ENCODE measurements around the gene OR9A4.

Gene OR9A4, protein sequence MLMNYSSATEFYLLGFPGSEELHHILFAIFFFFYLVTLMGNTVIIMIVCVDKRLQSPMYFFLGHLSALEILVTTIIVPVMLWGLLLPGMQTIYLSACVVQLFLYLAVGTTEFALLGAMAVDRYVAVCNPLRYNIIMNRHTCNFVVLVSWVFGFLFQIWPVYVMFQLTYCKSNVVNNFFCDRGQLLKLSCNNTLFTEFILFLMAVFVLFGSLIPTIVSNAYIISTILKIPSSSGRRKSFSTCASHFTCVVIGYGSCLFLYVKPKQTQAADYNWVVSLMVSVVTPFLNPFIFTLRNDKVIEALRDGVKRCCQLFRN

DNA sequence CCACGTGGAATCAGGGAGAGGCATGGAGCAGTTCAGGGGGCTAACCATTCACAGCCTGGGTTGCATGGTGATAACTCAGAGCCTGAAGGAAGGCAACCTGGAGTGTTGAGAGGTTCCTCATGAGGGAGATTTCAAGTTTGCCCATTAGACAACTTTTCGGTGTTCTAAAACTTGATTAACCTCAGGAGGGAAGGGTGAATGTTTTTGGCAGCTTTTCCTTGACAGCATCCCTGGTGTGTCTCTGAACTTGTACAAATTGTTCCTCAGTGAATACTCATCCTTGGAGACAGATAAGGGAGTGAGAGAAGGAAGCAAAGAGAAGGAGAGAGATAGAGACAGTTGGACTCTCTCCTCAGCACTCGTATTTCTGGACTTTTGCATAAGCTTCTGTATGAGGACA, at the start of gene OR9A4:
TSS of gene OR9A4 (plus strand) at position 301 of the 400 bp plus-strand sequence. CDS start 2,477 bp downstream, outside the sequence.
- ChIA-PET POLR2A (no interaction called here), CTCF (interaction anchor here (0.7 kb wide), 1 partner anchor 12 kb away, joined by 4 read pairs; no protein-coding TSS in a partner anchor)
- TF ChIP-seq, protein P1, sequence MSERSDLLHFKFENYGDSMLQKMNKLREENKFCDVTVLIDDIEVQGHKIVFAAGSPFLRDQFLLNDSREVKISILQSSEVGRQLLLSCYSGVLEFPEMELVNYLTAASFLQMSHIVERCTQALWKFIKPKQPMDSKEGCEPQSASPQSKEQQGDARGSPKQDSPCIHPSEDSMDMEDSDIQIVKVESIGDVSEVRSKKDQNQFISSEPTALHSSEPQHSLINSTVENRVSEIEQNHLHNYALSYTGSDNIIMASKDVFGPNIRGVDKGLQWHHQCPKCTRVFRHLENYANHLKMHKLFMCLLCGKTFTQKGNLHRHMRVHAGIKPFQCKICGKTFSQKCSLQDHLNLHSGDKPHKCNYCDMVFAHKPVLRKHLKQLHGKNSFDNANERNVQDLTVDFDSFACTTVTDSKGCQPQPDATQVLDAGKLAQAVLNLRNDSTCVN (tag by site-specific recombination; optimal IDR thresholded peaks at IDR 0.05), result no peak
- no peak within 1 kb of the TSS for H3K27ac ChIP-seq (ENCODE audit: extremely low read depth, low read depth, low read length)
- H3K36me3 ChIP-seq (ENCODE audit: control insufficient read depth in 2 of 2, insufficient read depth in 1 of 2, low read length in 2 of 2), result no peaks in the 10 kb centered on the region
- H3K9me3 ChIP-seq (ENCODE audit: control insufficient read depth, insufficient read depth, low read depth, low read length), result no peaks in the 10 kb centered on the region
- H3K4me3 ChIP-seq (ENCODE audit: low read depth, low read length), result no peak within 1 kb of the TSS
- H3K4me1 ChIP-seq (ENCODE audit: control insufficient read depth, insufficient read depth, low read length), result no peaks in the 10 kb centered on the region

DNA sequence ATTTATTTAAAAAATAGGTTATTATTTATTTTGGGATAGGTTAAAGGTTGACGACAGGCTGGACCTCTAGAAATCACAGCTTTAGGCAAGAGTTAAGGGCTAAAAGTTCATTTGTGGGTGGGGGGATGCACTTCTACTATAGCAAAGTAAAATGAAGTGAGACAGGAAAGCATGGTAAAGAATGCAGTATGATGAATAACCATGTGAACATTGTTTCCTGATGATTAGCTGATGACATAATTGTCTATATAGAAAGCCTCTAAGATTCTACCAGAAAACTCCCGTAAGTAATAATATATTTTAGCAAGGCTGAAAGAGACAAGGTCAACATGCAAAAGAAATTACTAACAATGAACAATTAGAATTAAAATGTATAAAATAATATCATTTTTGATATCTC, 49.2 kb upstream of the OR9A4 start:
- CTCF ChIA-PET, result interaction anchor here (0.5 kb wide), 1 partner anchor 81 kb away, joined by 3 read pairs; no protein-coding TSS in a partner anchor
- no peak for TF ChIP-seq PRDM1 (tag by site-specific recombination; IDR thresholded peaks at IDR 0.05)
- TF ChIP-seq, protein P2, sequence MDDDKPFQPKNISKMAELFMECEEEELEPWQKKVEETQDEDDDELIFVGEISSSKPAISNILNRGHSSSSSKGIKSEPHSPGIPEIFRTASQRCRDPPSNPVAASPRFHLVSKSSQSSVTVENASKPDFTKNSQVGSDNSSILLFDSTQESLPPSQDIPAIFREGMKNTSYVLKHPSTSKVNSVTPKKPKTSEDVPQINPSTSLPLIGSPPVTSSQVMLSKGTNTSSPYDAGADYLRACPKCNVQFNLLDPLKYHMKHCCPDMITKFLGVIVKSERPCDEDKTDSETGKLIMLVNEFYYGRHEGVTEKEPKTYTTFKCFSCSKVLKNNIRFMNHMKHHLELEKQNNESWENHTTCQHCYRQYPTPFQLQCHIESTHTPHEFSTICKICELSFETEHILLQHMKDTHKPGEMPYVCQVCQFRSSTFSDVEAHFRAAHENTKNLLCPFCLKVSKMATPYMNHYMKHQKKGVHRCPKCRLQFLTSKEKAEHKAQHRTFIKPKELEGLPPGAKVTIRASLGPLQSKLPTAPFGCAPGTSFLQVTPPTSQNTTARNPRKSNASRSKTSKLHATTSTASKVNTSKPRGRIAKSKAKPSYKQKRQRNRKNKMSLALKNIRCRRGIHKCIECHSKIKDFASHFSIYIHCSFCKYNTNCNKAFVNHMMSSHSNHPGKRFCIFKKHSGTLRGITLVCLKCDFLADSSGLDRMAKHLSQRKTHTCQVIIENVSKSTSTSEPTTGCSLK (tag by site-specific recombination; IDR thresholded peaks at IDR 0.05), result no peak
- TF ChIP-seq ZNF248 (tag by site-specific recombination; IDR thresholded peaks at IDR 0.05), result no peak
- no peak for TF ChIP-seq WT1 (tag by site-specific recombination; IDR thresholded peaks at IDR 0.05)
- no peak for TF ChIP-seq ZNF658 (tag by site-specific recombination; IDR thresholded peaks at IDR 0.05)

GRCh38 chr7:141872931-141873330, 43.3 kb upstream of the OR9A4 start:
- ChIA-PET POLR2A (no interaction called here), CTCF (interaction anchor here (0.7 kb wide), 1 partner anchor 14 kb away, joined by 3 read pairs; no protein-coding TSS in a partner anchor)
- TF ChIP-seq, protein P2 (tag by site-specific recombination; IDR thresholded peaks at IDR 0.05), result no peak
- TF ChIP-seq PRDM2 (tag by site-specific recombination; IDR thresholded peaks at IDR 0.05; ENCODE audit: borderline replicate concordance) (no peak), KLF8 (tag by site-specific recombination; IDR thresholded peaks at IDR 0.05) (no peak), ZNF488 (tag by site-specific recombination; IDR thresholded peaks at IDR 0.05) (no peak), ZNF558 (tag by site-specific recombination; IDR thresholded peaks at IDR 0.05) (no peak), ZSCAN30 (tag by site-specific recombination; IDR thresholded peaks at IDR 0.05) (no peak), ZFP41 (tag by site-specific recombination; IDR thresholded peaks at IDR 0.05; ENCODE audit: borderline replicate concordance) (no peak), ZNF747 (tag by site-specific recombination; IDR thresholded peaks at IDR 0.05) (no peak), ZNF560 (tag by site-specific recombination; IDR thresholded peaks at IDR 0.05; ENCODE audit: borderline replicate concordance) (no peak), ZNF324 (tag by site-specific recombination; IDR thresholded peaks at IDR 0.05) (no peak)
- TF ChIP-seq, protein P1 (tag by site-specific recombination; optimal IDR thresholded peaks at IDR 0.05), result no peak

More for the DNA sequence above, 49.2 kb upstream of the OR9A4 start:
- Histone ChIP-seq H3K36me3 (ENCODE audit: control insufficient read depth in 2 of 2, insufficient read depth in 1 of 2, low read length in 2 of 2) (no peaks in the 10 kb centered on the region), H3K4me3 (ENCODE audit: low read depth, low read length) (no peak overlapping the region), H3K27ac (ENCODE audit: extremely low read depth, low read depth, low read length) (no peak overlapping the region), H3K4me1 (ENCODE audit: control insufficient read depth, insufficient read depth, low read length) (no peaks in the 10 kb centered on the region), H3K9me3 (ENCODE audit: control insufficient read depth, insufficient read depth, low read depth, low read length) (no peaks in the 10 kb centered on the region)
- POLR2A ChIA-PET, result no interaction called here

More at GRCh38 chr7:141872931-141873330, 43.3 kb upstream of the OR9A4 start:
- no peak overlapping the region for H3K4me3 ChIP-seq (ENCODE audit: low read depth, low read length)
- no peaks in the 10 kb centered on the region for H3K4me1 ChIP-seq (ENCODE audit: control insufficient read depth, insufficient read depth, low read length)
- no peak overlapping the region for H3K27ac ChIP-seq (ENCODE audit: extremely low read depth, low read depth, low read length)
- no peaks in the 10 kb centered on the region for H3K36me3 ChIP-seq (ENCODE audit: control insufficient read depth in 2 of 2, insufficient read depth in 1 of 2, low read length in 2 of 2)
- H3K9me3 ChIP-seq (ENCODE audit: control insufficient read depth, insufficient read depth, low read depth, low read length), result no peaks in the 10 kb centered on the region

Data from HEK293 (cell line).